HAP-1 (cell line): ENCODE measurements around the gene ELL2.
"Not testable (repeated sequence)": the region's sequence is repeated elsewhere in the genome, so short reads cannot be mapped to it uniquely, and the experiment has no call there.

Experiments used
- DNase-seq, 2 experiments: peaks; one replicate each; pipeline ENCODE4 v3.0.0-alpha.2; 2016 to 2020; ENCODE audit warnings: low spot score in 2 of 2
- H3K27me3 ChIP-seq: fragments of 250-450 bp; sonication (Bioruptor Pico); 2 replicates; pipeline ENCODE4 v1.5.1; 2020; ENCODE audit warnings: low read depth, mild to moderate bottlenecking, moderate library complexity
- H3K36me3 ChIP-seq: fragments of 250-450 bp; sonication (Bioruptor Pico); replicated peaks from 2 replicates; pipeline ENCODE4 v1.5.1; 2020; ENCODE audit warnings: mild to moderate bottlenecking
- H3K4me1 ChIP-seq: fragments of 250-450 bp; sonication (Bioruptor Pico); 2 replicates; pipeline ENCODE4 v1.5.1; 2020; ENCODE audit warnings: mild to moderate bottlenecking
- H3K4me3 ChIP-seq: fragments of 250-450 bp; sonication (Bioruptor Pico); 2 replicates; pipeline ENCODE4 v1.5.1; 2020; ENCODE audit warnings: mild to moderate bottlenecking, moderate library complexity
- H3K9me3 ChIP-seq: fragments of 250-450 bp; sonication (Bioruptor Pico); 2 replicates; pipeline ENCODE4 v1.5.1; 2020; ENCODE audit warnings: mild to moderate bottlenecking, moderate library complexity
- in situ Hi-C: fragments of 300-500 bp; cut with MboI; formaldehyde crosslinking; loops from 3 replicates; pipeline ENCODE4 v1.14.3; 2020; ENCODE audit warnings: low sequenced_read_pairs, inconsistent platforms, mixed read lengths

ELL2 gene

DNA sequence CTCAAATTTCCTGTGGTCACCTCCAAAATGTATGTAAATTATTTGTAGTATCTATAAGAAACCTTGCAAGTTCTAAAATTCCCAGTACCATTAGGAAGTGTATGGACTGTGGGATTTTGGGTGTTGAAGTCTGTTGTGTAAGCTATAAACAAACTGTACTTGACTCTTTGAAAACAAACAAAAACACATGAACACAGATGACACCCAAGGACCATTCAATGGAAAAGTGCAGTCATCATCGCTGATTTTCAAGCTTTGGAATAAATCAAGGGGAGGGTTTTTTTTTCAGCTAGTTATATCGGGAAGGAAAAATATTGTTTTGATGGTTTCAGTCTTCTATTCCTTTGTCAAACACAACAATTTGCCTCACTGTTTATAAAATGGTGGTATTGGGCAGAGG is 49.6 kb downstream of the ELL2 start:
- Histone ChIP-seq H3K36me3 (no peaks in the 10 kb centered on the region), H3K9me3 (no peaks in the 10 kb centered on the region)
- in situ Hi-C loops: no loop called here

DNA sequence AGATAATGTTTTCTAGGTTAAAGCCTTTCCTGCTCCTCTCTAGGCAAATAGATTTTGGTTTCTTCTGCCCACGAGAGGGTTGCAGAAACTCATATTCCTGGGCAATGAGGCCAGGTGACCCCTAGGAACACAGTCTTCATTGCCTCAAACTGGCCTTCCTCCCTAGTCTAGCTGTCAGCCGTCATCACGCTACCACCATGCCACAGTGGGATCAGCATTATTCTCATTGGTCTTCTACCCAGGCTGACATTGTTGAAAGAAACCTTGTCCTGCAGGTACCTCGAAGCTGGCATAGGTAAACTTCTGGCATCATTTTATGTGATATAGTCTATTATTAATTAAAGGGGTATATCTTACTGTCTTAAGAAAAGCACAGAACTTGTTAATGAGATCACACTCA is 51.1 kb downstream of the ELL2 start:
- Histone ChIP-seq H3K4me1 (peaks cover 1% of the 10 kb centered on the region), H3K4me3 (no peak overlapping the region), H3K36me3 (no peaks in the 10 kb centered on the region), H3K9me3 (no peaks in the 10 kb centered on the region), H3K27me3 (no peaks in the 10 kb centered on the region)
- DNase-seq: no peak
- in situ Hi-C loops: no loop called here

More for the DNA sequence above, 49.6 kb downstream of the ELL2 start:
- Histone ChIP-seq H3K4me3 (no peak overlapping the region), H3K4me1 (peaks cover 15% of the 10 kb centered on the region), H3K27me3 (no peaks in the 10 kb centered on the region)
- DNase-seq: no peak

DNA sequence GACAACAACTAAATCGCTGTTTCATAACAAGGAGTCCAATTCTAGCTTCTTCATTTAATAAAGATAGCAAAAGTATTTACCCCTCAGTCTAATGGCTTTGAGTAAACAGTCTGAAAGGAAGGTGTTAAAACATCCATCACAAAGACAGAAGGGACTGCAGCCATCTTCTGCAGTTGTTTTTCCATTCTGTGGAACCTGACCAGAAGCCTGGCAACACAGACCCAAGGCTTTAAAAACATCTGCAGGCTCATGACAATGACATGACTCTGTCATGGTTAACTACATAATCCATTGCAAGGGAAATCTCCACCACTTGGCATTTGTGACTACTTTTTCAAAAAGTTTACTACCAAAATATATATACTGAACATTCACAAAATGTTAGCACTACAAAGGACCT is 51.9 kb downstream of the ELL2 start:
- H3K4me1 ChIP-seq: no peaks in the 10 kb centered on the region; the same call in 1 of the 2 replicates
- H3K4me3 ChIP-seq: no peak overlapping the region
- in situ Hi-C loops: no loop called here
- no peaks in the 10 kb centered on the region for H3K27me3 ChIP-seq
- no peak for DNase-seq
- no peaks in the 10 kb centered on the region for H3K36me3 ChIP-seq
- H3K9me3 ChIP-seq: no peaks in the 10 kb centered on the region

- no peak for DNase-seq
- in situ Hi-C loops: no loop called here
- H3K4me3 ChIP-seq: no peak overlapping the region
- no peaks in the 10 kb centered on the region for H3K9me3 ChIP-seq
- no peaks in the 10 kb centered on the region for H3K27me3 ChIP-seq
- no peaks in the 10 kb centered on the region for H3K36me3 ChIP-seq
- H3K4me1 ChIP-seq: no peaks in the 10 kb centered on the region; the same call in 1 of the 2 replicates
Measured at GRCh38 chr5:95908799-95909198, 52.9 kb downstream of the ELL2 start.

DNA sequence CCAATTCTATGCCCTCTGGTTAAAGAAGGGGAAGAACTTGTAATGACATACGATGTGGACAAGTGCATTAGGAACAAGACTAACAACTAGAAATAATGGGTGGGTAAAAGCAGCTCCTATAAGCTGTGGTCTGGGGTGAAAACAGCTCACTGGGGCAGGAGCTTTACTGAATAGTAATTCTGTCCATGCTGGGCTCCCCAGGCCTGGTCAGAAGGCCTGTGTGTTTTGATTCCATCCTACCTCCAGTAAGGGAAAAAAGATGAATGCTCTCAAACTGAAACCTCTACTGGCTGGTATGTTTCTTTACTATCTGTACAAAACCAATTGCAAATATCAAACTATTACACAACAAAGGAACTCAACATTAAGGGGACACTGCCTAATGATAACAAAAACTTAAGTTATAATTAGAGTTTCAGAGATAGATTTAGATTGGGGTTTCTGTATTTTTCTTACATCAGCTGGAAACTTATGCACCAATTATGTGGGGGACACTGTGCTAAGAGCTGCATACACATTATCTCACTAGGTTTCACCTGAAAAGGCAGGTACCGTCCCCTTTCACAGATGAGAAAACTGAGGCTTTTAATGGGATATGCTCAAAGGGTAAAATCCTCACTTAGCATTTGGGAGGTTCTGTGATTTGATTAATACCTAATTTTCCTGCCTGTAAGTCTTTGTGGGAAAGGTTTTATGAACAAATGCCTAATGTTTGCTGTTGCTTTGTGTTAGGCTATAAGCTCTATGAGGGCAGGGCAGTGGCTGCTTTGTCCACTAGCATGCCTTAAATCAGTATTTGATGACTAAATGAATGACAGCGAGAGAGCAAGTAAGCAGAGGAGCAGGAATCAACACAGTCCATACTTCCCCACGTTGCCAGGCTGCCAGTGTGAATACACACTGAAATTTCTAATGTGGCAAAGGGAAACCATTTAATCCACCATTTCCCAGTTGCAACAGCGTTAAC is 53.6 kb downstream of the ELL2 start:
- Histone ChIP-seq H3K9me3 (no peaks in the 10 kb centered on the region), H3K4me1 (no peaks in the 10 kb centered on the region; the same call in 1 of the 2 replicates), H3K4me3 (no peak overlapping the region), H3K27me3 (no peaks in the 10 kb centered on the region), H3K36me3 (no peaks in the 10 kb centered on the region)
- no peak for DNase-seq
- in situ Hi-C loops: no loop called here

DNA sequence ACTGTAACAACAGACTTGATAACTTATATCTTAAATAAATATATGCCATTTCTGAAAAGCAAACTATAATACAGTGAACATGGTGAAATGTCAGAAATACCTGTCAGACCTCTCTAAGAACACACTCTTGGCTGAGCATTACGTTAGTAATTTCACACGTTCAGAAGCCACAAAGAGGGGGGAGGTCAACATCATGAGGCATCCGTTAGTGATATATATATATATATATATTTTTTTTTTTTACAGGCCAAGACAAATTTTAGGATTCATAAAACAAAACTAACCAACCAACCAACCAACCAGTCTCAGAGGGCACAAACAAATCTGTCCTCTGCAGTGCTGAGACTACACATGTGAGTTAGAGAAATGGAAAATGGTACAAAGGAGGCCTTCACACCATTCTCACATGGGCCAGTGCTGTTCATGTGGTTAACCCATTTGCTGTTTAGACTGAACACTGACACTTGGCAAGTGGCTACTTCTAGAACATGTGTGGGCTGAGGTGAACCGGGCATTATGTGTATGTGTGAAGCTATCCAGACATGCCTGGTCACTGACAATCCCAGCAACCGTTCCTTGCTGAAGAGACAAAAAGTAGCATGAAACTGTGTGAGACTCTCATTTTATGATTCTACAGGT is 54.5 kb downstream of the ELL2 start:
- no peak overlapping the region for H3K4me3 ChIP-seq
- H3K4me1 ChIP-seq: no peaks in the 10 kb centered on the region; the same call in 1 of the 2 replicates
- in situ Hi-C loops: no loop called here
- no peaks in the 10 kb centered on the region for H3K27me3 ChIP-seq
- no peak for DNase-seq
- H3K9me3 ChIP-seq: no peaks in the 10 kb centered on the region
- no peaks in the 10 kb centered on the region for H3K36me3 ChIP-seq

DNA sequence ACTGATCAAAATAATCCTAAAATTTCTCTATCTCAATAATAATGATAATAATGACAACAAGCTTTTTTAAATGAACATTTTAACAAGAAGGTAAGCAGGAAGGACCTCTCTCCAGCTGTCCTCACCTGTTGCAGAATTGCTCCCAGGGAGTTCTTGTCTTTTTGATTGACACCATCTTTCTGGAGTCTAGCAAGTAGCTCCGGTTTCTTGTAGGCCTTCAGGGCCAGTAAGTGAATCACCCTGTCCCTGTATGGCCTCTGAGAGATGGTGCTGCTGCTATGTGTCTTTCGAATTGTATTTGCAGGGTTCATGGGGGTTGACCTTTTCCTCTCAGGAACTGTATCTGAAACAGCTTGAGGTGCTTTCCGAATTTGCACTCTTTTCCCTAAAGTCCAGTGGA is 55.3 kb downstream of the ELL2 start:
- not testable (repeated sequence) for H3K4me1 ChIP-seq, DNase-seq, H3K36me3 ChIP-seq

GRCh38 chr5:95904827-95905226 is 56.8 kb downstream of the ELL2 start:
- no peaks in the 10 kb centered on the region for H3K4me1 ChIP-seq
- H3K36me3 ChIP-seq: no peaks in the 10 kb centered on the region
- H3K4me3 ChIP-seq: no peak overlapping the region
- H3K27me3 ChIP-seq: no peaks in the 10 kb centered on the region
- in situ Hi-C loops: no loop called here
- DNase-seq: no peak
- no peaks in the 10 kb centered on the region for H3K9me3 ChIP-seq

More for the DNA sequence above, 55.3 kb downstream of the ELL2 start:
- H3K4me3 ChIP-seq, H3K9me3 ChIP-seq, in situ Hi-C loops, H3K27me3 ChIP-seq: not testable (repeated sequence)

GRCh38 chr5:95903838-95904237 is 57.8 kb downstream of the ELL2 start:
- no peaks in the 10 kb centered on the region for H3K36me3 ChIP-seq
- DNase-seq: no peak
- H3K9me3 ChIP-seq: no peaks in the 10 kb centered on the region
- in situ Hi-C loops: no loop called here
- H3K27me3 ChIP-seq: no peaks in the 10 kb centered on the region
- no peak overlapping the region for H3K4me3 ChIP-seq
- H3K4me1 ChIP-seq: no peaks in the 10 kb centered on the region

GRCh38 chr5:95901676-95902627 is 59.7 kb downstream of the ELL2 start:
- Histone ChIP-seq H3K4me3 (no peak overlapping the region), H3K4me1 (peaks cover 7% of the 10 kb centered on the region), H3K9me3 (no peaks in the 10 kb centered on the region), H3K27me3 (no peaks in the 10 kb centered on the region), H3K36me3 (no peaks in the 10 kb centered on the region; the same call in 1 of the 2 replicates)
- in situ Hi-C loops: no loop called here
- DNase-seq: no peak

DNA sequence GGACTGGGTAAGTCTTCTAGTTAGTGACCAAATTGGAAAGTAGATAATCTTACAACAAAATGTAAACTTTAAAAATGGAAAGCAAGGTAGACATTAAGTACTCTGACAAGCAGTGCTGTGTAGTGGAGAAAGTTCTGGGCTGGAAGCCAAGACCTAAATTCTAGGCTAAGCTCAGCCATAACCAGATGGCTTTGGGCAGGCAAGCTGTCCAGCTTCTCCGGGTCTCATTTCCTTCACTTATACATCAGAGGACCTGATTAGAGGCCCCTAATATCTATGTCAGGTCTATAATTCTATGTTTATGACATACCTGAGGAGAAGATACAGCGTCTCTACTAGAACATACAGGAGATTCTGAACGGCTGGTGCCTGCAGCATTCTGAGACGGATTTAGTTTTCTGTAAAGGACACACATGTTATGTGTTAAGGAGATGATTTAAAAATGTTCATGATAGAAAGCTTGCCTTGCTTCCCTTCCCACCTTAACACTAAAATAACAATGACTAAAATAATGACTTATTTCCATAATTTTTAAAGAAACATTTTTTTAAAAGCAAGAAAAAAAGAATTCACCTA is 61.2 kb downstream of the ELL2 start:
- DNase-seq: no peak
- Histone ChIP-seq H3K4me3 (no peak overlapping the region), H3K27me3 (no peaks in the 10 kb centered on the region), H3K4me1 (peaks cover 20% of the 10 kb centered on the region), H3K9me3 (no peaks in the 10 kb centered on the region), H3K36me3 (no peaks in the 10 kb centered on the region; the same call in 1 of the 2 replicates)
- in situ Hi-C loops: no loop called here

GRCh38 chr5:95899829-95900228 is 61.8 kb downstream of the ELL2 start:
- in situ Hi-C loops: no loop called here
- no peak for DNase-seq
- no peaks in the 10 kb centered on the region for H3K27me3 ChIP-seq
- H3K4me3 ChIP-seq: no peak overlapping the region
- no peaks in the 10 kb centered on the region; the same call in 1 of the 2 replicates for H3K36me3 ChIP-seq
- no peaks in the 10 kb centered on the region for H3K9me3 ChIP-seq
- peaks cover 27% of the 10 kb centered on the region for H3K4me1 ChIP-seq

GRCh38 chr5:95899006-95899405 is 62.6 kb downstream of the ELL2 start:
- in situ Hi-C loops: no loop called here
- H3K4me3 ChIP-seq: no peak overlapping the region
- no peaks in the 10 kb centered on the region; the same call in 1 of the 2 replicates for H3K36me3 ChIP-seq

More at GRCh38 chr5:95899006-95899405, 62.6 kb downstream of the ELL2 start:
- Histone ChIP-seq H3K4me1 (peaks cover 34% of the 10 kb centered on the region), H3K27me3 (no peaks in the 10 kb centered on the region), H3K9me3 (no peaks in the 10 kb centered on the region)
- no peak for DNase-seq
